ENCODE data around the gene HBG1.

DNA sequence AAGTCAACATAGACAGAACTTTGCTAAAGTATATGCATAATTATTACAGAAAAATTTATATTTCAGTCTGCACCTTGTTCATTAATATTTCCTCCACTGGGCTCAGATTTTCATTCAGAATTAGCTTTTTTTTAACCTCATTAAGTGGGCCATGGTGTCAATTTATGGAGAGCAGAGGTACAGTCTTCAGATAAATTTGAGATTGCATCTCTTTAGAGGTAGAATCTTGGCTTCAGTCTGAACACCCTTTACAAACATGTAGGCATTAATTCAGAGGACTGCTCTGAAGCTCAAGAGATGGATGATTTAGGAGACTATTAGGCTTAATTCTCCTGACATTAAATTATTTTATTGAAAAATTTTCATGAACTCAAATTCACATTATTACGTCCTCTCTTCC is 19.4 kb downstream of the HBG1 start:
- TF ChIP-seq, protein P1, sequence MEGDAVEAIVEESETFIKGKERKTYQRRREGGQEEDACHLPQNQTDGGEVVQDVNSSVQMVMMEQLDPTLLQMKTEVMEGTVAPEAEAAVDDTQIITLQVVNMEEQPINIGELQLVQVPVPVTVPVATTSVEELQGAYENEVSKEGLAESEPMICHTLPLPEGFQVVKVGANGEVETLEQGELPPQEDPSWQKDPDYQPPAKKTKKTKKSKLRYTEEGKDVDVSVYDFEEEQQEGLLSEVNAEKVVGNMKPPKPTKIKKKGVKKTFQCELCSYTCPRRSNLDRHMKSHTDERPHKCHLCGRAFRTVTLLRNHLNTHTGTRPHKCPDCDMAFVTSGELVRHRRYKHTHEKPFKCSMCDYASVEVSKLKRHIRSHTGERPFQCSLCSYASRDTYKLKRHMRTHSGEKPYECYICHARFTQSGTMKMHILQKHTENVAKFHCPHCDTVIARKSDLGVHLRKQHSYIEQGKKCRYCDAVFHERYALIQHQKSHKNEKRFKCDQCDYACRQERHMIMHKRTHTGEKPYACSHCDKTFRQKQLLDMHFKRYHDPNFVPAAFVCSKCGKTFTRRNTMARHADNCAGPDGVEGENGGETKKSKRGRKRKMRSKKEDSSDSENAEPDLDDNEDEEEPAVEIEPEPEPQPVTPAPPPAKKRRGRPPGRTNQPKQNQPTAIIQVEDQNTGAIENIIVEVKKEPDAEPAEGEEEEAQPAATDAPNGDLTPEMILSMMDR (IDR thresholded peaks at IDR 0.05 in 4 of 5, conservative IDR thresholded peaks at IDR 0.05 in 1 of 5) = no peak
- no peak for TF ChIP-seq POLR2A (IDR thresholded peaks at IDR 0.05)

All from gastrocnemius medialis (tissue), 4 donors.